Endodermal cell (in vitro differentiated cells): ENCODE measurements around the gene SNX3. TPM values are rescaled to one million over a fixed set of nuclear protein-coding genes. Genes with fewer than 3 reads are reported as not detected.

Source experiments
- DNase-seq: peaks from one replicate; pipeline ENCODE4 v3.0.0-alpha.2; 2017
- H3K27ac ChIP-seq: 2 replicates; pipeline ENCODE4 v1.5.1; 2013; ENCODE audit warnings: mild to moderate bottlenecking, low read depth, low read length, moderate library complexity
- H3K27me3 ChIP-seq: 2 replicates; pipeline ENCODE4 v1.6.1; 2013; ENCODE audit warnings: mild to moderate bottlenecking, low read length, moderate library complexity; ENCODE audit not compliant: insufficient read depth, control insufficient read depth, poor library complexity, severe bottlenecking
- H3K36me3 ChIP-seq: 2 replicates; pipeline ENCODE4 v1.7.0; 2013; ENCODE audit warnings: mild to moderate bottlenecking, low read length, moderate library complexity; ENCODE audit not compliant: control insufficient read depth, insufficient read depth
- H3K4me1 ChIP-seq: one replicate; pipeline ENCODE4 v1.7.0; 2013; ENCODE audit warnings: low read length; ENCODE audit not compliant: control insufficient read depth, insufficient read depth
- H3K4me3 ChIP-seq: 2 replicates; pipeline ENCODE4 v1.5.1; 2013; ENCODE audit warnings: mild to moderate bottlenecking, low read length, moderate library complexity
- H3K9ac ChIP-seq: 2 replicates; pipeline ENCODE4 v1.6.1; 2013; ENCODE audit warnings: mild to moderate bottlenecking, low read length, moderate library complexity; ENCODE audit not compliant: poor library complexity, severe bottlenecking; ENCODE audit errors: extremely low read depth
- H3K9me3 ChIP-seq: 2 replicates; pipeline ENCODE4 v1.6.1; 2013; ENCODE audit warnings: mild to moderate bottlenecking, low read length, moderate library complexity; ENCODE audit not compliant: control insufficient read depth
- H3K27ac Mint-ChIP-seq: 2 replicates; pipeline ENCODE4 v1.8.0; 2020; ENCODE audit warnings: mixed read lengths
- H3K27me3 Mint-ChIP-seq: 2 replicates; pipeline ENCODE4 v1.8.0; 2021; ENCODE audit warnings: mild to moderate bottlenecking, mixed read lengths; ENCODE audit not compliant: insufficient read depth
- H3K36me3 Mint-ChIP-seq: 2 replicates; pipeline ENCODE4 v1.8.0; 2020; ENCODE audit warnings: low read depth, mixed read lengths
- H3K4me1 Mint-ChIP-seq: 2 replicates; pipeline ENCODE4 v1.8.0; 2020; ENCODE audit warnings: mixed read lengths
- H3K4me3 Mint-ChIP-seq: 2 replicates; pipeline ENCODE4 v1.8.0; 2020; ENCODE audit warnings: mild to moderate bottlenecking, moderate library complexity, mixed read lengths
- H3K9me3 Mint-ChIP-seq: 2 replicates; pipeline ENCODE4 v1.8.0; 2020; ENCODE audit warnings: mild to moderate bottlenecking, mixed read lengths
- CTCF ChIP-seq: fragments of 200-600 bp; sonication (generic); conservative IDR thresholded peaks from 2 replicates; pipeline ENCODE4 v1.5.0; 2021; ENCODE audit warnings: antibody characterized with exemption, mild to moderate bottlenecking
- WGBS, 2 experiments: methylation state at CpG; one replicate each; pipeline versions ENCODE4 v1.1.5 to v1.1.7; 2013; ENCODE audit warnings: missing lambda C conversion rate in 2 of 2, mixed read lengths in 1 of 2; ENCODE audit not compliant: insufficient coverage in 1 of 2, insufficient read length in 1 of 2; 5-methylcytosine and 5-hydroxymethylcytosine counted together
- total RNA-seq, 2 donors: library from RNA; stranded (reverse); fragmentation: NEBNext Ultra II Directional in 1 of 2; extraction: Animal tissue kit (Norgen Biotek cat#: 25700) in 1 of 2; gene quantifications; 2 replicates in 1 of 2; 3 replicates in 1 of 2; pipeline ENCODE4 v1.2.1, GENCODE V29; 2021

Gene SNX3
- total RNA-seq, 2 donors from 2014 or later, result 79.2 TPM

- Mint-ChIP-seq H3K4me3 (no peak overlapping the region), H3K27ac (no peak overlapping the region), H3K27me3 (no peaks in the 10 kb centered on the region), H3K36me3 (no peaks in the 10 kb centered on the region), H3K4me1 (peaks cover 4% of the 10 kb centered on the region), H3K9me3 (no peaks in the 10 kb centered on the region)
- Histone ChIP-seq H3K9ac (no peak overlapping the region), H3K27ac (no peak overlapping the region), H3K27me3 (no peaks in the 10 kb centered on the region), H3K9me3 (no peaks in the 10 kb centered on the region), H3K4me1 (peaks cover 3% of the 10 kb centered on the region), H3K36me3 (no peaks in the 10 kb centered on the region), H3K4me3 (no peak overlapping the region)
- no peak for TF ChIP-seq CTCF
- no peak for DNase-seq
- 87% methylated on average over 7 of the region's 7 CpGs; no CpG with 5 or more reads in 1 of the 2 experiments for WGBS, 2 experiments
Observed at GRCh38 chr6:108200631-108201030, 60.2 kb downstream of the SNX3 start.

- H3K4me3 Mint-ChIP-seq, result no peak overlapping the region
- WGBS, 2 experiments, result 93% methylated on average over 2 to 8 of the region's 8 CpGs
- Histone ChIP-seq H3K4me1 (peaks cover 3% of the 10 kb centered on the region), H3K9ac (no peak overlapping the region), H3K36me3 (no peaks in the 10 kb centered on the region), H3K4me3 (no peak overlapping the region), H3K9me3 (no peaks in the 10 kb centered on the region), H3K27ac (no peak overlapping the region), H3K27me3 (no peaks in the 10 kb centered on the region)
- peaks cover under 1% of the 10 kb centered on the region for H3K27me3 Mint-ChIP-seq
- H3K27ac Mint-ChIP-seq, result no peak overlapping the region
- TF ChIP-seq CTCF, result no peak
- no peaks in the 10 kb centered on the region for H3K36me3 Mint-ChIP-seq
- H3K9me3 Mint-ChIP-seq, result no peaks in the 10 kb centered on the region
- DNase-seq, result no peak
- peaks cover 4% of the 10 kb centered on the region for H3K4me1 Mint-ChIP-seq
Observed at GRCh38 chr6:108200186-108200585, 60.7 kb downstream of the SNX3 start.

GRCh38 chr6:108198761-108199498 lies 61.9 kb downstream of the SNX3 start:
- no peaks in the 10 kb centered on the region for H3K36me3 ChIP-seq
- WGBS, 2 experiments, result 93 to 94% methylated on average over 4 to 19 of the region's 19 CpGs
- H3K9me3 Mint-ChIP-seq, result no peaks in the 10 kb centered on the region
- H3K4me3 ChIP-seq, result no peak overlapping the region
- TF ChIP-seq CTCF, result no peak
- H3K27ac ChIP-seq, result no peak overlapping the region
- H3K4me3 Mint-ChIP-seq, result no peak overlapping the region
- no peaks in the 10 kb centered on the region for H3K9me3 ChIP-seq
- H3K4me1 ChIP-seq, result peaks cover 3% of the 10 kb centered on the region
- peaks cover 10% of the 10 kb centered on the region for H3K27me3 Mint-ChIP-seq
- H3K36me3 Mint-ChIP-seq, result no peaks in the 10 kb centered on the region
- H3K27ac Mint-ChIP-seq, result no peak overlapping the region
- peaks cover 4% of the 10 kb centered on the region for H3K4me1 Mint-ChIP-seq
- DNase-seq, result no peak
- H3K9ac ChIP-seq, result no peak overlapping the region
- no peaks in the 10 kb centered on the region for H3K27me3 ChIP-seq
